K562 (cell line): ENCODE data around the gene METTL2B. TPM values are rescaled to one million over a fixed set of nuclear protein-coding genes. Genes with fewer than 3 reads are reported as not detected.
A peak's percentile ranks its signal among the peaks of the same experiment; 100 is the strongest.

Source experiments
- BRD9 ChIP-seq: fragments of 450-650 bp; IDR thresholded peaks from 2 replicates; pipeline ENCODE4 v1.6.1; 2018; ENCODE audit warnings: low read depth; ENCODE audit not compliant: partially characterized antibody
- ETV1 ChIP-seq: fragments of 450-650 bp; conservative IDR thresholded peaks from 2 replicates; pipeline ENCODE4 v1.6.1; 2016; ENCODE audit warnings: missing genetic modification characterization, control low read depth, low read depth, missing compliant biosample characterization
- FIP1L1 ChIP-seq: fragments of 200-400 bp; formaldehyde crosslinking; IDR thresholded peaks from 2 replicates; pipeline ENCODE4 v1.6.1; 2018; ENCODE audit warnings: mild to moderate bottlenecking, low read depth, low read length; ENCODE audit not compliant: poor library complexity, severe bottlenecking
- GABPB2 ChIP-seq: fragments of 250-450 bp; sonication (Bioruptor Pico); conservative IDR thresholded peaks from 2 replicates; pipeline ENCODE4 v1.5.1; 2021; ENCODE audit warnings: mild to moderate bottlenecking
- GTF2E2 ChIP-seq: fragments of 200-800 bp; sonication (Bioruptor generic); IDR thresholded peaks from 2 replicates; pipeline ENCODE4 v1.6.1; 2016; ENCODE audit warnings: missing genetic modification characterization, missing compliant biosample characterization
- HDAC1 ChIP-seq, 2 experiments: fragments of 450-650 bp; IDR thresholded peaks; 2 replicates each; pipeline ENCODE4 v1.6.1; 2016 to 2017; ENCODE audit warnings: inconsistent platforms in 1 of 2, mild to moderate bottlenecking in 1 of 2, moderate library complexity in 1 of 2
- HMGN3 ChIP-seq: IDR thresholded peaks from 2 replicates; pipeline ENCODE4 v1.6.1; 2011; ENCODE audit warnings: borderline replicate concordance, low read depth, mild to moderate bottlenecking, mixed read lengths, low read length; ENCODE audit not compliant: insufficient read length; ENCODE audit errors: extremely low read depth
- KLF1 ChIP-seq: fragments of 450-650 bp; IDR thresholded peaks from 2 replicates; pipeline ENCODE4 v1.6.1; 2016; ENCODE audit warnings: missing genetic modification characterization, missing compliant biosample characterization
- NFIC ChIP-seq: fragments of 450-650 bp; IDR thresholded peaks from 2 replicates; pipeline ENCODE4 v1.6.1; 2017; ENCODE audit warnings: mild to moderate bottlenecking, inconsistent platforms
- NR4A1 ChIP-seq, 2 experiments: fragments of 250-450 bp in 1 of 2; fragments of 450-650 bp in 1 of 2; sonication (Bioruptor Pico) in 1 of 2; IDR thresholded peaks; 2 replicates each; pipeline versions ENCODE4 v1.4.0 to v1.6.1; 2016 to 2020; ENCODE audit warnings: mild to moderate bottlenecking in 2 of 2, missing compliant biosample characterization in 1 of 2, missing genetic modification characterization in 1 of 2, moderate library complexity in 1 of 2
- POLR2AphosphoS5 ChIP-seq: IDR thresholded peaks from 2 replicates; pipeline ENCODE4 v1.6.1; 2011; ENCODE audit warnings: mild to moderate bottlenecking, low read depth, low read length, moderate library complexity; ENCODE audit not compliant: control insufficient read depth, insufficient read depth
- RBM22 ChIP-seq: fragments of 200-400 bp; formaldehyde crosslinking; IDR thresholded peaks from 2 replicates; pipeline ENCODE4 v1.6.1; 2018; ENCODE audit warnings: low read length, low read depth; ENCODE audit not compliant: poor library complexity, severe bottlenecking
- SIN3A ChIP-seq, 2 experiments: fragments of 150-350 bp in 1 of 2; IDR thresholded peaks; 2 replicates each; pipeline ENCODE4 v1.6.1; 2011 to 2016; ENCODE audit warnings: borderline replicate concordance in 2 of 2, low read depth in 2 of 2, low read length in 2 of 2, mild to moderate bottlenecking in 2 of 2, moderate library complexity in 2 of 2; ENCODE audit not compliant: control insufficient read depth in 1 of 2
- XRCC5 ChIP-seq: fragments of 200-400 bp; formaldehyde crosslinking; IDR thresholded peaks from 2 replicates; pipeline ENCODE4 v1.6.1; 2017; ENCODE audit warnings: low read depth, mild to moderate bottlenecking, low read length
- ZBTB12 ChIP-seq: fragments of 250-450 bp; sonication (Bioruptor Pico); IDR thresholded peaks from 2 replicates; pipeline ENCODE4 v1.4.0; 2020
- polyA plus RNA-seq, 8 experiments: library from polyadenylated mRNA; depleted of rRNA in 4 of 8; stranded (reverse) in 5 of 8; unstranded in 3 of 8; fragments of >200 nt; fragmentation: Nextera tagmentation in 2 of 8; fragmentation: Illumina TruSeq in 1 of 8; extraction: Ambion mirVana in 2 of 8; extraction: Trizol in 1 of 8; gene quantifications; 2 replicates each; pipeline versions ENCODE4 v1.2.1 to v1.2.3, GENCODE V29; 2011 to 2014; ENCODE audit warnings: inconsistent platforms in 1 of 8, missing spikeins in 1 of 8
- total RNA-seq, 7 experiments: library from RNA; depleted of rRNA in 6 of 7; stranded (reverse); fragments of >200 nt in 6 of 7; fragmentation: Illumina TruSeq in 2 of 7; extraction: Trizol in 2 of 7; gene quantifications; 2 replicates each; pipeline versions ENCODE4 v1.2.1 to v1.2.3, GENCODE V29; 2011 to 2021; ENCODE audit warnings: low replicate concordance in 1 of 7
- TF ChIP-seq, protein P1 (sequence below), 3 experiments: fragments of 200-800 bp in 1 of 3; fragments of 250-450 bp in 1 of 3; fragments of 450-650 bp in 1 of 3; sonication (Bioruptor Pico) in 1 of 3; sonication (Bioruptor generic) in 1 of 3; formaldehyde crosslinking in 1 of 3; IDR thresholded peaks; 2 replicates each; pipeline versions ENCODE4 v1.6.1 to v1.8.0; 2016 to 2022; ENCODE audit warnings: mild to moderate bottlenecking in 2 of 3, missing genetic modification characterization in 2 of 3, missing compliant biosample characterization in 1 of 3, moderate library complexity in 1 of 3
- TF ChIP-seq, protein P2 (sequence below): sonication (generic); formaldehyde crosslinking; IDR thresholded peaks from 2 replicates; pipeline ENCODE4 v1.8.0; 2022; ENCODE audit warnings: mild to moderate bottlenecking, missing genetic modification reagents, borderline replicate concordance

METTL2B gene
- total and polyA plus RNA-seq, 9 of the 15 experiments (the other 6 are each of a cell fraction or from before 2014, with no cell fraction given): 35.9 to 95.7 (median 79.2) TPM

GRCh38 chr7:128476402-128477335 lies at the start of gene METTL2B (continued):
- TF ChIP-seq, protein P1, sequence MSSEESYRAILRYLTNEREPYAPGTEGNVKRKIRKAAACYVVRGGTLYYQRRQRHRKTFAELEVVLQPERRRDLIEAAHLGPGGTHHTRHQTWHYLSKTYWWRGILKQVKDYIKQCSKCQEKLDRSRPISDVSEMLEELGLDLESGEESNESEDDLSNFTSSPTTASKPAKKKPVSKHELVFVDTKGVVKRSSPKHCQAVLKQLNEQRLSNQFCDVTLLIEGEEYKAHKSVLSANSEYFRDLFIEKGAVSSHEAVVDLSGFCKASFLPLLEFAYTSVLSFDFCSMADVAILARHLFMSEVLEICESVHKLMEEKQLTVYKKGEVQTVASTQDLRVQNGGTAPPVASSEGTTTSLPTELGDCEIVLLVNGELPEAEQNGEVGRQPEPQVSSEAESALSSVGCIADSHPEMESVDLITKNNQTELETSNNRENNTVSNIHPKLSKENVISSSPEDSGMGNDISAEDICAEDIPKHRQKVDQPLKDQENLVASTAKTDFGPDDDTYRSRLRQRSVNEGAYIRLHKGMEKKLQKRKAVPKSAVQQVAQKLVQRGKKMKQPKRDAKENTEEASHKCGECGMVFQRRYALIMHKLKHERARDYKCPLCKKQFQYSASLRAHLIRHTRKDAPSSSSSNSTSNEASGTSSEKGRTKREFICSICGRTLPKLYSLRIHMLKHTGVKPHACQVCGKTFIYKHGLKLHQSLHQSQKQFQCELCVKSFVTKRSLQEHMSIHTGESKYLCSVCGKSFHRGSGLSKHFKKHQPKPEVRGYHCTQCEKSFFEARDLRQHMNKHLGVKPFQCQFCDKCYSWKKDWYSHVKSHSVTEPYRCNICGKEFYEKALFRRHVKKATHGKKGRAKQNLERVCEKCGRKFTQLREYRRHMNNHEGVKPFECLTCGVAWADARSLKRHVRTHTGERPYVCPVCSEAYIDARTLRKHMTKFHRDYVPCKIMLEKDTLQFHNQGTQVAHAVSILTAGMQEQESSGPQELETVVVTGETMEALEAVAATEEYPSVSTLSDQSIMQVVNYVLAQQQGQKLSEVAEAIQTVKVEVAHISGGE (CRISPR knock-in tag; IDR thresholded peaks at IDR 0.05): peak in 2 of 3 experiments; percentile 80 to 96; a peak in 5 of 6 replicates
- TF ChIP-seq GTF2E2 (peak; percentile 91), POLR2AphosphoS5 (peak; percentile 90), ZBTB12 (CRISPR knock-in tag) (peak; percentile 63; the same call in 1 of the 2 replicates), XRCC5 (peak; percentile 85; the same call in 1 of the 2 replicates), BRD9 (peak; percentile 64), FIP1L1 (peak; percentile 79), HMGN3 (peak; percentile 53), ETV1 (tag) (peak; percentile 57; the same call in 1 of the 2 replicates), NFIC (peak; percentile 51; the same call in 1 of the 2 replicates), HDAC1 (IDR thresholded peaks at IDR 0.05) (peak in 1 of 2 experiments; percentile 92; a peak in 2 of 4 replicates), SIN3A (IDR thresholded peaks at IDR 0.05; ENCODE audit: borderline replicate concordance in 2 of 2, control insufficient read depth in 1 of 2, low read depth in 2 of 2, low read length in 2 of 2) (peak; percentile 52 to 85; a peak in 2 of 4 replicates), RBM22 (peak; percentile 41), NR4A1 (CRISPR knock-in tag; IDR thresholded peaks at IDR 0.05) (0 out of 2 replicates have a peak, but pooled peaks have one; percentile 39), NR4A1 (tag; IDR thresholded peaks at IDR 0.05) (peak; percentile 48; the same call in 1 of the 2 replicates), KLF1 (tag) (peak; percentile 95), GABPB2 (CRISPR knock-in tag) (0 out of 2 replicates have a peak, but pooled peaks have one; percentile 73)
- TF ChIP-seq, protein P2, sequence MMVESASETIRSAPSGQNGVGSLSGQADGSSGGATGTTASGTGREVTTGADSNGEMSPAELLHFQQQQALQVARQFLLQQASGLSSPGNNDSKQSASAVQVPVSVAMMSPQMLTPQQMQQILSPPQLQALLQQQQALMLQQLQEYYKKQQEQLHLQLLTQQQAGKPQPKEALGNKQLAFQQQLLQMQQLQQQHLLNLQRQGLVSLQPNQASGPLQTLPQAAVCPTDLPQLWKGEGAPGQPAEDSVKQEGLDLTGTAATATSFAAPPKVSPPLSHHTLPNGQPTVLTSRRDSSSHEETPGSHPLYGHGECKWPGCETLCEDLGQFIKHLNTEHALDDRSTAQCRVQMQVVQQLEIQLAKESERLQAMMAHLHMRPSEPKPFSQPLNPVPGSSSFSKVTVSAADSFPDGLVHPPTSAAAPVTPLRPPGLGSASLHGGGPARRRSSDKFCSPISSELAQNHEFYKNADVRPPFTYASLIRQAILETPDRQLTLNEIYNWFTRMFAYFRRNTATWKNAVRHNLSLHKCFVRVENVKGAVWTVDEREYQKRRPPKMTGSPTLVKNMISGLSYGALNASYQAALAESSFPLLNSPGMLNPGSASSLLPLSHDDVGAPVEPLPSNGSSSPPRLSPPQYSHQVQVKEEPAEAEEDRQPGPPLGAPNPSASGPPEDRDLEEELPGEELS (CRISPR knock-in tag): peak; percentile 82; the same call in 1 of the 2 replicates
